ENCODE measurements around the gene KRTAP5-1.

DNA sequence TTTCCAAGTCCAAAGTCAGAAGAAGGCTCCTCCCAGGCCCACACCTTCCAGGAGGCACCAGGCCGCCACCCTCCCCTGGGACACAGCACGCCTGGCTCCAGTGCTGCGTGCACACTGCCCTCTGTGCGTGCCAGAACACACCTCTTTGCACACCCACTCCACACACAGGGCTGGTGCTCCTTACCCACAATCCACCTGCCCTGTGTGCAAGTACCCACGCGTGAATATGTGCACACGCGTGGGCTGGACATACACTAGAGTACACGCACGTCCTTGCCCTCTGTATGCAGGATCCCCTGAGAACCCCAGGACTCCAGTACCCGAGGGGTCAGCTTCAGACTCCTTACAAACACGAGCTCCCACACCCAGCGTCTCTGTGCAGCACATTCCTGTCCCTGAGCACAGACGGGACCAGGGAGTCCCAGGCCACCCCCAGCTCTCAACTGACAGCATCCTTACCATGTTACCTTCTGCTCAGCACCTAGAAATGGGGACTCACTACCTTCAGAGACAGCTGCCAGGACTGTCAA, 15.8 kb downstream of the KRTAP5-1 start:
- TF ChIP-seq, protein P1, sequence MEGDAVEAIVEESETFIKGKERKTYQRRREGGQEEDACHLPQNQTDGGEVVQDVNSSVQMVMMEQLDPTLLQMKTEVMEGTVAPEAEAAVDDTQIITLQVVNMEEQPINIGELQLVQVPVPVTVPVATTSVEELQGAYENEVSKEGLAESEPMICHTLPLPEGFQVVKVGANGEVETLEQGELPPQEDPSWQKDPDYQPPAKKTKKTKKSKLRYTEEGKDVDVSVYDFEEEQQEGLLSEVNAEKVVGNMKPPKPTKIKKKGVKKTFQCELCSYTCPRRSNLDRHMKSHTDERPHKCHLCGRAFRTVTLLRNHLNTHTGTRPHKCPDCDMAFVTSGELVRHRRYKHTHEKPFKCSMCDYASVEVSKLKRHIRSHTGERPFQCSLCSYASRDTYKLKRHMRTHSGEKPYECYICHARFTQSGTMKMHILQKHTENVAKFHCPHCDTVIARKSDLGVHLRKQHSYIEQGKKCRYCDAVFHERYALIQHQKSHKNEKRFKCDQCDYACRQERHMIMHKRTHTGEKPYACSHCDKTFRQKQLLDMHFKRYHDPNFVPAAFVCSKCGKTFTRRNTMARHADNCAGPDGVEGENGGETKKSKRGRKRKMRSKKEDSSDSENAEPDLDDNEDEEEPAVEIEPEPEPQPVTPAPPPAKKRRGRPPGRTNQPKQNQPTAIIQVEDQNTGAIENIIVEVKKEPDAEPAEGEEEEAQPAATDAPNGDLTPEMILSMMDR (IDR thresholded peaks at IDR 0.05; ENCODE audit: insufficient read depth, low read length, poor library complexity, severe bottlenecking): no peak
- no peak for TF ChIP-seq EZH2phosphoT487 (conservative IDR thresholded peaks at IDR 0.05; ENCODE audit: low read length)
